GM12891 (cell line): Measurements from ENCODE around the gene CARD19.

Experiments
- DNase-seq: peaks from one replicate; pipeline ENCODE4 v3.0.0; 2011; ENCODE audit warnings: low spot score; ENCODE audit not compliant: insufficient read length
- FAIRE-seq: peaks from 2 replicates; lab custom pipeline; 2011; peaks lifted over from hg19 to GRCh38; lab: Jason Lieb, UNC
- PAX5 ChIP-seq: IDR thresholded peaks from 2 replicates; pipeline ENCODE4 v1.6.1; 2011; ENCODE audit warnings: low read length, moderate library complexity, mild to moderate bottlenecking; ENCODE audit not compliant: insufficient read depth, severe bottlenecking
- POLR2A ChIP-seq: IDR thresholded peaks from 2 replicates; pipeline ENCODE4 v1.6.1; 2011; ENCODE audit warnings: low read depth, low read length, control low read depth
- POLR2AphosphoS5 ChIP-seq: IDR thresholded peaks from 2 replicates; pipeline ENCODE4 v1.6.1; 2011; ENCODE audit warnings: low read depth, low read length, control low read depth
- POU2F2 ChIP-seq: IDR thresholded peaks from 2 replicates; pipeline ENCODE4 v1.6.1; 2011; ENCODE audit warnings: low read depth, mild to moderate bottlenecking, control low read depth, low read length, moderate library complexity
- SPI1 ChIP-seq: IDR thresholded peaks from 2 replicates; pipeline ENCODE4 v1.6.1; 2011; ENCODE audit warnings: low read depth, low read length, control low read depth
- TAF1 ChIP-seq: IDR thresholded peaks from 2 replicates; pipeline ENCODE4 v1.6.1; 2011; ENCODE audit warnings: low read depth, low read length, control low read depth

The CARD19 gene

DNA sequence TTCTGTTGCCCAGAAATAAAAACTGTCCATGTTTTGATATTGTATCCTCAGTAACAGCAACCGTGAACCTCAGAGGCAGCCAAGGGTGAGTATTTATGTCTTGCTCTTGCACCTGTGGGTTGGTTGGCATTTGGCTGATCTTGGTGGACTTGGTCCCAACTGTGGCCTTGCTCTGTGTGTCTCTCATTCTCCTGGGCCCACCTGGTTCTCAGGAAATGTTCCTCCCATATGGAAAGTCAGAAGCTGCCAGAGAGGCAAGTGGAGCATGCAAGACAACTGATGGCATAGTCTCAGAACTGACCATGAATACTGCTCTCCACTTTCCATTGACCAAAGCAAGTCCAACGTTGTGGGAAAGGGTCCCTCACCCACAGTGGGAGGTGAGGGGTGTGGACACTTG lies 51.6 kb downstream of the CARD19 start:
- no peak for TF ChIP-seq POLR2AphosphoS5
- TF ChIP-seq SPI1, result no peak
- no peak for TF ChIP-seq TAF1
- no peak for TF ChIP-seq POU2F2
- no peak for TF ChIP-seq POLR2A
- no peak for TF ChIP-seq PAX5
- FAIRE-seq, result peak; percentile 13
- no peak for DNase-seq

DNA sequence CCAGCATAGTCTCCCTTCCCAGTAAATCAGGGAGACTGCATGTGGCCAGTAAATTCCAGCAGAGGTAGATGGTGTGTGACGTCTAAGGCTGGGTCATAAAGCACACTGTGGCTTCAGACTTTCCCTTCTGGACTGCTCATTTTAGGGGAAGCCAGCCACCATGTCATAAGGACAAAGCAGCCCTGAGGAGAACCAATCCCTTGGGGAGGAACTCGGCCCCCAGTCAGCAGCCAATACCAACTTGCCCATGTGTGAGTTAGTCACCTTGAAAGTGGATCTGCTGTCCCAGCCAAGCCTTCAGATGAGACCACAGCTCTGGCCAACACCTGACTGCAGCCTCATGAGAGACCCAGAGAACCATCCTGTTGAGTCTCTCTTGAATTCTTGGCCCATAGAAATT lies 52.7 kb downstream of the CARD19 start:
- no peak for FAIRE-seq

DNA sequence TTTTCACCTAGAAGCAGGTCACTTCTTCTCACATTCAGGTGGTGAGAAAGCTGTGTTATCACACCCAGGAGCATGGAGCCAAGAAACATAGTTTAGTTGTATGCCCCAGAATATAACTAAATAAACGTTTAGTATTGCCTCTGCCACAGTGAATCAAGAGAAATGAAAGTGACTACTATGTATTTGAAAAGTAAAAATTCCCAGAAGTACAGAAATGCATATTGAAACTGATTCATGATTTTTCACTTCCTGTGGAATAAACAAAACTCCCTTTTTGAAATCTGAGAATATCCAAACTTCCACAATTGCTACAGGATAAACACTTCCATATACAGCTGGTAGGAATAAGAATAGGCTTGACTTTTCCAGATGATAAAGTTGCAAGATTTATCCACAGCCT lies 53.3 kb downstream of the CARD19 start:
- DNase-seq, result no peak
- FAIRE-seq, result no peak
- no peak for TF ChIP-seq SPI1
- TF ChIP-seq TAF1, result no peak
- TF ChIP-seq POU2F2, result no peak
- TF ChIP-seq PAX5, result no peak
- TF ChIP-seq POLR2AphosphoS5, result no peak
- no peak for TF ChIP-seq POLR2A

More for the DNA sequence above, 52.7 kb downstream of the CARD19 start:
- DNase-seq, result no peak
- TF ChIP-seq POLR2AphosphoS5 (no peak), TAF1 (no peak), SPI1 (no peak), POU2F2 (no peak), PAX5 (no peak), POLR2A (no peak)

DNA sequence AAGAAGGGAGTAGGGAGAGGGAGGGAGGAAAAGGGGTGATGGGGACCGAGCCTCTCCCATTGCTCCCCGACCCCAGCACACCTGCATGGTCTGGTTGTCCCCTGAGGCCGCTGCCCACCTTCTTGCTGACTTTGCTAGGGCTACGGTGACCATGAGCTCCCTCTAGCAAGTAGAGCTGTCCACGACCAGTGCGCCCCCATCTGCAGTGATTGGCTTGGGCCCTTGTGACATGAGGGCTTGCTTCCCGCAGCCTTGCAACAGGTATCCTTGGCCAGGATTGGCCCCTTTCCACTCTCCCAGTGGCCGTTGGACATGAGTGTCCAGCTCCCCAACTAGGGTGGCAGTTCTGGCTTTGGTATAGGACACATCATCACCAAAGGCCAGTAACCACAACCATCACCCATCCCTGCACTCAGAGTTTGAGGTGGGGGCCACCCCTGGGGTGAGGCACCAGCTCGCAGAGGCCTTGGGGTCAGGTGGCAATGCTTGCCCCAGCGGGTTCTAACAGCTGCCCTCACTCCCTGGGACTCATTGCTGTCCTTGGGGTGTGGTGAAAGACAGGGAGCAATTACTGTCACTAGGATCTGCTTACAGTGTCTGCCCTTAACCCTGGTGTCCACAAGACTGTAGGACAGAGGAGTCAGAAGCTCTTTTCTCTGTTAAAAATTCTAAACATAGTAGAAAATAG lies 55.2 kb downstream of the CARD19 start:
- TF ChIP-seq POLR2AphosphoS5 (no peak), POU2F2 (no peak), PAX5 (no peak), POLR2A (no peak), TAF1 (no peak), SPI1 (no peak)
- DNase-seq (no peak), FAIRE-seq (no peak)

DNA sequence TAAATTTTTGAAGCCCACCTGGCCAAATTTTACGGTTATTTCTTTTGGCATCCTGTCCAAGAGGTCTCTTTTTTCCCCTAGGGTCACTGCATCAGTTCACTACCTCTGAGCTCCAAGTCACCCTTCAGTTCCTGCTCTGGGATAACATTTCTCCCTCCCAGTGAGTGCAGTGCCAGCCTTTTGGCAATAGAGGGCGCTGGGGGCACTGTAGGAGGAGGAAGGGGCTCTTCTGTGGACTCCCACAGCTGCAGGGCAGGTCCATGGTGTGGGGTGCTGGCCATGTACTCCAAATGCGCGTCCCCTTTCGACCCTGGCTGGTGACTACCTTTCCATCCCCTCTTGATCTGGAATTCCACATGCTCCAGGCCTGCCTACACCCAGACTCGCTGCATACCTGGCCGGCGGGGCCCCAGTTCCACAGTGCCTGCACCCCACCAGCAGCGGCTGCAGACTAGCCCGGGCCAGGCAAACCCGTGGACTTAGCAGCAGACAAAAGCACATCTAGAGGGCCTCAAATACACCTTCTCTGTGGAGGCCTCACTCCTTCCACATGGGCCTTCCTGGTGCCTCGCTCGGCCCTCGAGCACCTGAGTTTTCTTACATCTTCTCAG lies 58.4 kb downstream of the CARD19 start:
- DNase-seq, result no peak
- no peak for FAIRE-seq
- no peak for TF ChIP-seq POLR2AphosphoS5
- TF ChIP-seq PAX5, result no peak
- no peak for TF ChIP-seq POU2F2
- no peak for TF ChIP-seq TAF1
- no peak for TF ChIP-seq POLR2A
- TF ChIP-seq SPI1, result no peak

DNA sequence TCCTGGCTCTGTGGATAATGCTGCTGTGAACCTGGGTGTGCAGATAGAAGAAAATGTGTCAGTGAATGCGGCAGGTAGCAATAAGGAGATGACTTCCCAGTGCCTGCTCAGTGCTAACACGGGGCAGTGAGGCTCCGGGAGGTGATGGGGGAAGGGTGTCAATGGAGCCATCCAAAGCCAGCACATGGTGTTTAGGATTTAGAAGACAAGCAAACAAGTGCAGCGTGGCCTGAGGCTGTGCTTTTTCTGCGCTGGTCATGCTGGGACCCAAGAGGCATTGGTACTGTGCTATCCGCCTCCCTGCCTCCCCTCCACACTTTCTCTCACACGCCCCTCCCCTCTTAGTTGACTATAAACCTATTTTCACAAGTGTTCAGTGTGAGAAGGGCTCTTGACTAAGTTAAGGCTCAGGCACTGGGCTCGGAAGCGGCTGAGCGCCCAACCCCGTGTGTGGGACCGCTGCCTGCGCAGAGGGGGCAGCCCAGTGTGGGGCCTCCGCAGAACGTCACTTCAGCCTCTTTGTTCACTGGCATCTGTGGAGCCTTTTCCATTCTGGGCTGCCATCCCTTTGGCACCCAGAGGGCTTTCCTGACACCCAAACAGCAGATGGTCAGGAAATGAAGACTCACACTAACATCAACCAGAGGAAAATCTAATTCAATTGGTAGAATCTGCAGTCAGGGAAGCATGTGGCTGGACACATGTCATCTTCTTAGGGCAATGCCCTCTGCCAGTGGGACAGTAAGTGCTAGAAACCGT lies 59.9 kb downstream of the CARD19 start:
- DNase-seq (no peak), FAIRE-seq (no peak)
- no peak for TF ChIP-seq POLR2AphosphoS5

DNA sequence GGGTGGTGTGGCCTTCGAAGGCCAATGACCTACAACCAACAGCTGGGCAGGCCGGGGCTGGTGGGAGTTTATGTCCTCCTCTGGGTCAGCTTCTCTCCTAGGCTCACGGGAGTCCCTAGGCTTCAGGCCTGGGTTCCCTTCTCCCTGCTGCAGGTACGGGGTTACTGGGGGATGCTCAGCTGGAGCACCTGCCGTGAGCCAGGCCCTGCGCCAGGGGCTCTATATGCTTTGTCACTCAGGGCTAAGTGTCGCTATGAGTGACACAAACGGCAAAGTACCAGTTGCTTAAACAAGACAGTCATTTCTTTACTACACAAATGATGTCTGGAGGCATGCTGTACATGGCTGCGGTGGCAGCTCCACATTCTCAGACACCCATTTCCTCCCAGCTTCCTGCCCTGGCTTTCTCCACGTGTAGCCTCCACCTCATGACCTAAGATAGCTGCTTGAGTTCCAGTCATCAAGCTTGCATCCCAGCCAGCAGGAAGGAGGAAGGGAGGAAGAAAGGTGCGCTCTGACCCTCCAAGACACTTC lies 60.5 kb downstream of the CARD19 start:
- TF ChIP-seq POLR2AphosphoS5 (no peak), SPI1 (peak; percentile 58), TAF1 (no peak), POU2F2 (0 out of 2 replicates have a peak, but pooled peaks have one; percentile 28), PAX5 (no peak), POLR2A (no peak)
- DNase-seq, result no peak
- peak; percentile 43 for FAIRE-seq

DNA sequence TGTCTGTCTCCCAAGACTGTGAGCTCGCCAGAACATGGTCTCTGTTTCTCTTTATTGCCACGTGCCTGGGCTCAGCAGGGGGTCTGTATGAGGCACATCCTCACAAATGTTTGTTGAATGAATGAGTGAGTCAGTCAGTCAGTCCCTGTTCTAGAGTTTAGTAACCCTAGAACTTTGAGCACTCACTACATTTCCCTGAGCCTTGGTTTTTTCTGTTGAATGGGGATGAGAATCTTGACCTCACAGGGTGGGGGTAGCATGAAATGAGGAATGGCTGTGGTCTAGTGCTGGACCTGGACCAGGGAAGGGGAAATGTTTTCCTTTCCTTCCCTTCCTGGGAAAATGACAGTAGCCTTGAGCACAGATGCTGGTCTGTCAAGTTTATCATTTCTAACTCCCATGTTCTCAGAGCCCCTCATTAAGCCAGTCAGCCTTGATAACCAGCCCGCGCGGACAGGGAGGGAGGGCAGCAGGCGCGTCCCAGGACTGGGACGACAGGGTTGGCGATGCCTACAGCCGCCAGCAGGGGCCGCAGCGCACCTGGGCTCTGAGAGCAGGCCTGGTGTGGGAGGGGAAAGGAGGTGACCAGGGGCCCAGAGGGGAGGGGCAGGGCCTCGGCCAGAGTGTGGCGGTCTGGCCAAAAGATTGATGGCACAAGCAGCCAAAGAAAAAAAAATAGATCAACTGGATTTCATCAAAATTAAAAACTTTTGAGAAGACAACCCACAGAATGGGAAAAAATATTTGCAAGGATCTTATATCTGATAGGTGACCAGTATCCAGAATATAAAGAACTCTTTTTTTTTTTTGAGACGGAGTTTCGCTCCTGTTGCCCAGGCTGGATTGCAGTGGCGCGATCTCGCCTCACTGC lies 63.8 kb downstream of the CARD19 start:
- TF ChIP-seq SPI1 (no peak), TAF1 (no peak), PAX5 (no peak), POLR2AphosphoS5 (no peak), POU2F2 (no peak), POLR2A (no peak)
- FAIRE-seq, result peak; percentile 90
- peak; percentile 81 for DNase-seq
